Measurements from ENCODE around the gene LRRC37B. TPM values are rescaled to one million over a fixed set of nuclear protein-coding genes. Genes with fewer than 3 reads are reported as not detected.
"Not testable (repeated sequence)": the region's sequence is repeated elsewhere in the genome, so short reads cannot be mapped to it uniquely, and the experiment has no call there.

LRRC37B gene
- total RNA-seq, 4 donors from 2014 or later, result 3.8 to 7.9 (median 5.6) TPM

DNA sequence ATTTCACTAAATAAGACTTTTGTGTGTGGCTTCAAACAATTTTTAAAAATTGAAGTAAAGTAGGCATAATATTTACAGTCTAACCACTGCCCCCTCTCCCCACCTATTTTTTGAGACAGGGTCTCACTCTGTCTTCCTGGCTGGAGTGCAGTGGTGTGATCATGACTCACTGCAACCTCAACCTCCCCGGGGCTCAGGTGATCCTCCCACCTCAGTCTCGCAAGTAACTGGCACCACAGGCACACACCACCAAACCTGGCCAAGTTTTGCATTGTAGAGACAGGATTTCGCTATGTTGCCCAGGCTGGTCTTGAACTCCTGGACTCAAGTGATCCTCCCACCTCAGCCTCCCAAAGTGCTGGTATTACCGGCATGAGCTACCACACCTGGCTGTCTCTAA, 47.8 kb downstream of the LRRC37B start:
- H3K36me3 ChIP-seq; intact Hi-C loops (cut with DNase I; ENCODE audit: low total_unique reads): not testable (repeated sequence)

DNA sequence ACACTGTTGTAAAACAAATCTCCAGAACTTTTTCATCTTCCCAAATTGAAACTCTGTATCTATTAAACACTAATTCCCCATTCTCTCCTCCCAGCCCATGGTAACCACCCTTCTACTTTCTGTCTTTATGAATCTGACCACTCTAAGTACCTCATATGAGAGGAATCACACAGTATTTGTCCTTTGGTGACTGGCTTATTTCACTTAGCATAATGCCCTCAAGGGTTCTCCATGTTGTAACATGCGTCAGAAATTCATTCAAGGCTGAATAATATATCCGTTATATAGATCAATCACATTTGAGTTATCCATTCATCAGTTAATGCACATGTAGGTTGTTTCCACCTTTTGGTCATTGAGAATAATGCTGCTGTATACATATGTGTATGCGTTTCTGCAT, 48.2 kb downstream of the LRRC37B start:
- intact Hi-C loops (cut with DNase I; ENCODE audit: low total_unique reads); ATAC-seq; in situ Hi-C loops (cut with MboI; ENCODE audit: low sequenced_read_pairs in 4 of 4); H3K4me1 ChIP-seq; H3K9me3 ChIP-seq; H3K4me3 ChIP-seq; H3K27ac ChIP-seq; H3K27me3 ChIP-seq; DNase-seq; H3K36me3 ChIP-seq: not testable (repeated sequence)

More for the DNA sequence above, 47.8 kb downstream of the LRRC37B start:
- H3K27me3 ChIP-seq; H3K4me3 ChIP-seq; DNase-seq; H3K4me1 ChIP-seq; ATAC-seq; H3K9me3 ChIP-seq; in situ Hi-C loops (cut with MboI; ENCODE audit: low sequenced_read_pairs in 4 of 4); H3K27ac ChIP-seq: not testable (repeated sequence)

DNA sequence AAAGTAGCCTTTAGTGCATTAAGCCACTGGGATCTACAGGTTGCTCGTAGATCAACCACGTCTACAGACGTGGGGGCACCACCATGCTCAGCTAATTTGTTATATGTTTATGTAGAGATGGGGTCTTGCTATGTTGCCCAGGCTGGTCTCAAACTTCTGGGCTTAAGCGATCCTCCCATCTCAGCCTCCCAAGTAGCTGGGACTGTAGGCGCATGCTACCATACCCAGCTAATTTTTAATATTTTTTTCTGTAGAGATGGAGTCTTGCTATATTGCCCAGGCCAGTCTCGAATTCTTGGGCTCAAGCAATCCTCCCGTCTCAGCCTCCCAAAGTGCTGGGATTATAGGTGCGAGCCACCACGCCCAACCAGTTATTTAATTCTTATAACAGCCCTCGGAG, 49.3 kb downstream of the LRRC37B start:
- H3K9me3 ChIP-seq; DNase-seq; H3K27ac ChIP-seq; H3K4me1 ChIP-seq; H3K4me3 ChIP-seq; ATAC-seq; H3K27me3 ChIP-seq; intact Hi-C loops (cut with DNase I; ENCODE audit: low total_unique reads); H3K36me3 ChIP-seq; in situ Hi-C loops (cut with MboI; ENCODE audit: low sequenced_read_pairs in 4 of 4): not testable (repeated sequence)

DNA sequence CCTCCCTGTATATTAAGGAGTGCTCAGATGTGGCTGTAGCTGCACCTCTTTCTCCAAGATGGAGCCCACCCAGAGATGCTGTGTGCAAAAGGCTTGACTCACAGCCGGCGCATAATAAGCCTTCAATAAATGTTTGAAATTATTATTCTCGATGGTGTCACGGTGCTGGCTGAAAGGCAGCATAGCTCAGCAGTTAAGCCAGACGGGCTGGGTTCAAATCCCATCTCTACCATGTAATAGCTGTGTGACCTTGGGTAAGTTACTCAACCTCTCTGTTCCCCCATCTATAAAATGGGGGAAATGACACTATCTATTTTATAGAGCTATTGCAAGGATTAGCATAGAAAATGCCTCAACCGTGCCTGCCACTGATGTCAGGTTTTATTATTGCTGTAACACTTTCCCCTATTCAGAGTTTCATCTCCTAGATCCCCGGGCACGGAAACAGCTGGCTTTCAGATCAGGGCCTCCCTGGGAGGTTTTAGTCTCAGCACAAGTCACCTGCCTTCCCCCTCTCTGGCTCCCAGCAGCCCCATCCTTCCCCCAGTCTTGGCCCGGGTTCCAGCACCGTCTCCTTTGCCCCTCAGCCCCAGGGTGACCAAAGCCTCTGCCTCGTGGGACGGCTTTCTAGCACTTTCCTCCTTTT, 50.4 kb downstream of the LRRC37B start:
- DNase-seq; H3K27me3 ChIP-seq; ATAC-seq; H3K27ac ChIP-seq; H3K4me3 ChIP-seq; H3K4me1 ChIP-seq; H3K36me3 ChIP-seq; in situ Hi-C loops (cut with MboI; ENCODE audit: low sequenced_read_pairs in 4 of 4); intact Hi-C loops (cut with DNase I; ENCODE audit: low total_unique reads); H3K9me3 ChIP-seq: not testable (repeated sequence)

DNA sequence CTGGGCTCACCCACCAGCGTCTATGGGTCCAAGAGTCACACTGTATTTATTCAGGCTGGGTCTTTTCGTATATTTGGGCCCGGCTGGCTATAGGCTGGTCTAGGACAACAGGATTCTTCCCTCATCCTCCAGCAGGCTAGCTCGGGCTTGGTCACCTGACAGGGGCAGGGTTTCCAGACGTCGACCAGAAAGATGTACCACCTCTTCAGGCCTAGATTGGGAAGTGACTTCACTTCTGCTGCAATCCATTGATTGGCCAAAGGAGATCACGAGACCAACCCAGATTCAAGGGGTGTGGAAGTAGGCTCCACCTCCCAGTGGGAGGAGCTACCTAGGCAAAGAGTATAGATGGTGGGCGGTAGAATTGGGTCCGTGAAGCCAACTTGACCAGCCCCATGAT, 53.5 kb downstream of the LRRC37B start:
- intact Hi-C loops (cut with DNase I; ENCODE audit: low total_unique reads); H3K36me3 ChIP-seq; H3K4me1 ChIP-seq; H3K27me3 ChIP-seq; in situ Hi-C loops (cut with MboI; ENCODE audit: low sequenced_read_pairs in 4 of 4); DNase-seq; H3K27ac ChIP-seq; H3K9me3 ChIP-seq; H3K4me3 ChIP-seq; ATAC-seq: not testable (repeated sequence)

DNA sequence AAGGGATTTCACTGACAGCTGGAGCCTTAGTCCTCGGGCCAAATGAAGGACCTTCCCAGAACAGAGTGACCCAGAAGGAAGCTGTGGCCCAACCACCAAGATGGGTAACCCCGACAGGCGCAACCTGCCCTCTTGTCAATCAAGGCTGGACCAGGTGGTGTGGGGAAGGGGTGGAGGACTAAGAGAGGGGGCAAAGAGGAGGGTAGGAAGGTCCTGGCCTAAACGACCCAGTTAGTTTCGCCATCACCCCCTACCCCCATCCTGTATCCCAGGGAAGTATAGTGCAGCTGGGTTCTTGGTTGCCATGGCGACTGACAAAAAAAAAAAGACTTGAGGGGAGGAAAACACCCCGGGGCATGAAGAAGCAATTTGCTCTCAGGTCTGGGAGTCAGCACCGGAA, 54.7 kb downstream of the LRRC37B start:
- ATAC-seq; H3K4me1 ChIP-seq; H3K9me3 ChIP-seq; H3K27ac ChIP-seq; DNase-seq; intact Hi-C loops (cut with DNase I; ENCODE audit: low total_unique reads); H3K4me3 ChIP-seq; H3K27me3 ChIP-seq; H3K36me3 ChIP-seq; in situ Hi-C loops (cut with MboI; ENCODE audit: low sequenced_read_pairs in 4 of 4): not testable (repeated sequence)

DNA sequence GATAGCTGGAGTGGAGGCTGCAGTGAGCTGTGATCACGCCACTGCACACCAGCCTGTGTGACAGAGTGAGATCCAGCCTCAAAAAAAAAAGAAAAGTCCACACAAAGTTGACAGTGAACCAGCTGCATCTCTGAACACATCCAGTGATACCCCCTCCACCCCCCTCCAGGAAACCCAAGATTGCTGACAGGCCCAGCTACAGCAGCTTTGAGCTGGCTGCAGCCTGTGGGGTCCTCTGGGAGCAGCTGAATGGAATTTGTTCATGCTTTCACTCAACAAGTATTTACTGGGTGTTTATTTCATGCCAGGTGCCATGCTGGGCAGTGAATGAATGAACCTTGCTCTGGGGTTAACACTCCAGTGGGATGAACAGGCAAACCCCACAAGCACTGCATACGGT, 56.9 kb downstream of the LRRC37B start:
- DNase-seq; in situ Hi-C loops (cut with MboI; ENCODE audit: low sequenced_read_pairs in 4 of 4); H3K9me3 ChIP-seq; H3K4me3 ChIP-seq; H3K27me3 ChIP-seq; ATAC-seq; H3K27ac ChIP-seq; H3K36me3 ChIP-seq; intact Hi-C loops (cut with DNase I; ENCODE audit: low total_unique reads); H3K4me1 ChIP-seq: not testable (repeated sequence)

DNA sequence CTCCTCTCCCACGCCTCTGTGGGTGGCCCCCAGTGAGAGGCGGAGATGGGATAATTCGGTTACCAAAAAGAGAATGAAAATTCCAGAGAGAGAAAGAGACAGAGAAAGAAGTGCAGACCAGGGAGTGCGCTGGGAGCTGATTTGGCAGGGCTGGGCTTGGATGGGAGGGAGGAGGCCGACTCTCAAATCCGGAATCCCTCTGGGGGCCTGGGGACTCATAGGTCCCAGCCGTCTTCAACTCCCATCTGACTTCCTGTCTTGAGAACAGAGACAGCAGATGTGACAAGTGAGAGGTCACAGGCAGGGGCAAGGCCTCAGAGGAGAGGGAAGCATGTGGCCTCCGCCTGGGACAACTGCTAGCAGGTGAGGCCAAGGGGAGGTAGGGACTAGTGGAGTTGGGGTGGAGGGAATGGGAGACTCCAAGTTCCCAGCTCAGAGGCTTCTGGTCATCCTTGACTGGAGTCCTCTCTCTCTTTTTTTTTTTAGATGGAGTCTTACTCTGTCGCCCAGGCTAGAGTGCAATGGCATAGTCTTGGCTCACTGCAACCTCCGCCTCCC, 59.0 kb downstream of the LRRC37B start:
- ATAC-seq; in situ Hi-C loops (cut with MboI; ENCODE audit: low sequenced_read_pairs in 4 of 4): not testable (repeated sequence)

More for the DNA sequence above, 59.0 kb downstream of the LRRC37B start:
- H3K36me3 ChIP-seq; H3K9me3 ChIP-seq; DNase-seq; H3K4me3 ChIP-seq; intact Hi-C loops (cut with DNase I; ENCODE audit: low total_unique reads); H3K27me3 ChIP-seq; H3K27ac ChIP-seq; H3K4me1 ChIP-seq: not testable (repeated sequence)
